ENCODE results near the gene BCORL1.

Gene BCORL1

DNA sequence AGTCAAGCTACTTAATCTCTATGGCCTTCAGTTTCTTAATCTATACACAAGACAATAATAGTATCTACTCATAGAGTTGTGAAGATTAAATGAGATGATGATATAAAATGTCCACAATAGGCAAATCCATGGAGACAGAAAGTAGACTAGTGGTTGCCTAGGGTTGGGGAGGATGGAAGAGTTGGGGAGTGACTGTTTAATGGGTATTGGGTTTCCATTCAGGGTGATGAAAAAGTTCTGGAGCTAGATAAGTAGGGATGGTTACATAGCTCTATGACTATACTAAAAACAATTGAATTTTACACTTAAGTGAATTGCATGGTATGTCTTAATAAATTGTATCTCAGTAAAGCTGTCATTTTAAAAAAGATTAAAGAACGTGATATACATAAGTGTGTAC lies 35.7 kb downstream of the BCORL1 start:
- H3K4me3 ChIP-seq (ENCODE audit: low read length) = no peak overlapping the region
- no peak for DNase-seq (ENCODE audit: low read depth)
- TF ChIP-seq, protein P1, sequence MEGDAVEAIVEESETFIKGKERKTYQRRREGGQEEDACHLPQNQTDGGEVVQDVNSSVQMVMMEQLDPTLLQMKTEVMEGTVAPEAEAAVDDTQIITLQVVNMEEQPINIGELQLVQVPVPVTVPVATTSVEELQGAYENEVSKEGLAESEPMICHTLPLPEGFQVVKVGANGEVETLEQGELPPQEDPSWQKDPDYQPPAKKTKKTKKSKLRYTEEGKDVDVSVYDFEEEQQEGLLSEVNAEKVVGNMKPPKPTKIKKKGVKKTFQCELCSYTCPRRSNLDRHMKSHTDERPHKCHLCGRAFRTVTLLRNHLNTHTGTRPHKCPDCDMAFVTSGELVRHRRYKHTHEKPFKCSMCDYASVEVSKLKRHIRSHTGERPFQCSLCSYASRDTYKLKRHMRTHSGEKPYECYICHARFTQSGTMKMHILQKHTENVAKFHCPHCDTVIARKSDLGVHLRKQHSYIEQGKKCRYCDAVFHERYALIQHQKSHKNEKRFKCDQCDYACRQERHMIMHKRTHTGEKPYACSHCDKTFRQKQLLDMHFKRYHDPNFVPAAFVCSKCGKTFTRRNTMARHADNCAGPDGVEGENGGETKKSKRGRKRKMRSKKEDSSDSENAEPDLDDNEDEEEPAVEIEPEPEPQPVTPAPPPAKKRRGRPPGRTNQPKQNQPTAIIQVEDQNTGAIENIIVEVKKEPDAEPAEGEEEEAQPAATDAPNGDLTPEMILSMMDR (conservative IDR thresholded peaks at IDR 0.05; ENCODE audit: low read length) = no peak

GRCh38 chrX:130020661-130021324 lies 38.4 kb downstream of the BCORL1 start:
- DNase-seq (ENCODE audit: low read depth) = no peak

DNA sequence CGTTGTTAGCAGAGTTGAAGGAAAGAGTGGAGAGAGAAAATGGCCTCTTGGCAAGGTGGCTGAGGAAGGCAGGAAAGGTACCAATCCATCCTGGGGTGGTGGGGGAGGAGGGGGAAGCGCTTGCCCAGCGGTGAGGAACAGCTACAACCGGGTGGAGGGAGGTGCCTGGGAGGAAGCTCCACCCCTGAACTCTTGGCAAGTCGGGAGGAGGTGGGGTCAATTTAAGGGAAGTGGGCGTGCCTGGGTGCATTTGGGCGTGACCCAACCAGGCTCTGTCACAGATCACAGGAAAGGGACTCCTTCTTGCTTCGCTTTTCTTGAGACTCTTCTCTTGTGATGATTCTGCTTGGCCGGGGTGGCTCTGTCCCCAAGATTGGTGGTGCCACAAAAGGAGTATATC lies 41.7 kb downstream of the BCORL1 start:
- TF ChIP-seq, protein P1 (conservative IDR thresholded peaks at IDR 0.05; ENCODE audit: low read length) = no peak
- peak; percentile 64 for DNase-seq (ENCODE audit: low read depth)
- no peak overlapping the region for H3K4me3 ChIP-seq (ENCODE audit: low read length)

More at GRCh38 chrX:130020661-130021324, 38.4 kb downstream of the BCORL1 start:
- H3K4me3 ChIP-seq (ENCODE audit: low read length) = no peak overlapping the region
- TF ChIP-seq, protein P1 (conservative IDR thresholded peaks at IDR 0.05; ENCODE audit: low read length) = no peak

DNA sequence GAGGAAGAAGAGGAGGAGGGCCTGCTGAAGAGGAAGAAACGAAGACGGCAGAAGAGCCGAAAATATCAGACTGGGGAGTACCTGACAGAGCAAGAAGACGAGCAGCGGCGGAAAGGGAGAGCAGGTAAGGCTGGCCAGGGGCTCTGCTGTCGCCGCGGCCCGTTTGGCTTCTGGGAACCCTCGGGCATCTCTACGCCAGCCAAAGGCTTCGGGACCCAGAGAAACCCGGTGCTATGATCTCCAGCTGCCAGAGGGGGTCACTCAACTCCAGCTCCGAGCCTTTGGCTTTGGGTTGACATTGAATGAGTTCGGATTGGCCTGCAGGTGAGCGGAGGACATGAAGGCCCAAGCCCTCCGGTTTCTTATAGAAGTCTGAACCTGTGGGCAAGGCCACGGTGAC lies 42.8 kb downstream of the BCORL1 start:
- no peak overlapping the region for H3K4me3 ChIP-seq (ENCODE audit: low read length)
- TF ChIP-seq, protein P1 (conservative IDR thresholded peaks at IDR 0.05; ENCODE audit: low read length) = no peak
- DNase-seq (ENCODE audit: low read depth) = no peak

- TF ChIP-seq, protein P1 (conservative IDR thresholded peaks at IDR 0.05; ENCODE audit: low read length) = no peak
- no peak for DNase-seq (ENCODE audit: low read depth)
- H3K4me3 ChIP-seq (ENCODE audit: low read length) = no peak overlapping the region
These were observed 45.1 kb downstream of the BCORL1 start for GRCh38 chrX:130027569-130027968.

DNA sequence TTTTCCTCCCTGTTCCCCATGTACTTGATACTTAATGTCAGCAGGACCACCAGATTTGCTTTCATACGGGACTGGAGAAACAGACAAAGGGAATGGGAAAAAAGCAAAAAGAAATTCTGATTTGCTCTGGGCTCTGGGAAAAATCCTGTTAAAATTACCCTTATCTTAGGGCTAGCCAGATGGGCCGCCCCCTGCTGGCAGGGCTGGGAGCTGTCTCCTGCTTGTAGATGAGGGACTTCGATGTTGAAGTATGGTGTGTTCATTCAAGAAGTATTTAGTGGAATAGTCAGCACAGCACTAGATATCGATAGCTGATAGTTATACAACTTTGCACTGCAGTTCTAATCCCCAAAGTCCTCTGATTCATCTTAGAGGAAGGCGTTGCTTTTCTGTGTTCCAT lies 45.8 kb downstream of the BCORL1 start:
- peak; percentile 51 for DNase-seq (ENCODE audit: low read depth)
- H3K4me3 ChIP-seq (ENCODE audit: low read length) = no peak overlapping the region
- TF ChIP-seq, protein P1 (conservative IDR thresholded peaks at IDR 0.05; ENCODE audit: low read length) = peak; percentile 74

DNA sequence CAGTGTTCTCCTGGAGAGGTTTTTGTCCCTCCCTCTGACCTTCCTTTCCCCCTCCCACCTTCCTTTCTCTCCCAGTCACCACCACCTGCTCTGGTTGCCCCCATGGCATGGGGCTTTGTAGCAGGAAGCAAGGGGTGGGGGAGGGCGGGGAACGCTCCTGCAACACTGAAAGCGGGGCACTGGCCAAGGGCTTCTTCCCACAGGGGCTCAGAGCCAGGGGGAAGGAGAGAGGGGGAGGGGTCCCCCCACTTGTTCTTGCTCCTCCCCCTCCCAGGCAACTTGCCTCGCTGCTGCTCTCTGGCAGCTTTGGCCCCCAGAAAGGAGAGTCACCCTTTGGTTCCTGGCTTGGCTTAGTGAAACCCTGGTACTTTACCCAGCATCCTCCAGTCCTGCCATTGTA lies 48.4 kb downstream of the BCORL1 start:
- TF ChIP-seq, protein P1 (conservative IDR thresholded peaks at IDR 0.05; ENCODE audit: low read length) = no peak
- H3K4me3 ChIP-seq (ENCODE audit: low read length) = no peak overlapping the region
- no peak for DNase-seq (ENCODE audit: low read depth)
